DMS153 treated with DMSO at 0.1 percent for 48 hours (cell line): ENCODE results near the gene DNAJC3.
"Not testable (repeated sequence)": the region's sequence is repeated elsewhere in the genome, so short reads cannot be mapped to it uniquely, and the experiment has no call there.

ENCODE experiments used
- DNase-seq: peaks from one replicate; lab custom pipeline; 2025; ENCODE audit not compliant: unreplicated experiment; lab: John Stamatoyannopoulos, UW

The DNAJC3 gene

DNA sequence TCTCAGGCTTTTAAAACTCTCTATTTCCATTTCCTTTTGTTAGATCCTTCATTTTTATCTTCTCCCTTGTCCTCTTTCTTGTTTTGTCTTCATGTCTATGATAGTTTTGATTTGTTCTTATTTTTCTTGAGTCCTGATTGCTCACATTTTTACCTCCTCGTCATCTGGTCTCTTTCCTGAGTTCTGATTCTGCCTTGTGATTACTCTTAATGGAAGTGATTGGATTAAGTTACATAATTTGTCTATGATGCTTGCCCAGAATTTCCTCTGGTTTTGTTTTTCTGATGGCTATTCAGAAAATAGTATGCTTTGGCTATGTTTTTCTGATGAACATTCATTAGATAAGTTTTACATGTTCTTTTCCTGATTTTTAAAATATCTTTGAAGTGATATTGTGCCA is 102.6 kb downstream of the DNAJC3 start:
- DNase-seq = no peak

DNA sequence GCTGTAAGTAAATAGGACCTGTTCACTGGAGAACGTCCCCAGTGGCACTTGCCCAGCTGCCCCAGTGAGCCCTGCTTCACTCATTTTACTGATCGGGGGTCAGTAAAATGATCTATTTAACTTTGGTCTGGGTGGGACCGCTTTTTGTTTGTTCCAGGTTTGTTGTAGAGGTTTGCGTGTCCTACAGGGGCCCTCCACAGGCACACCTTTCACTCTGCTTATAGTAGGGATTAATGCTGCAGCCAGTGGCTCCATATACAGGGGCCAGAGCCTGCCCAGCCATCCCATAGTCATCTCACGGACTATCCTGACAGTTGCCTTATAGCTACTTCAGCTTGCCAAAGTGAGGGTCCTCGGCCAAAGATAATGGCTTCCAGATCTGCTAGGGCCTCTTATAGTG is 104.1 kb downstream of the DNAJC3 start:
- no peak for DNase-seq

DNA sequence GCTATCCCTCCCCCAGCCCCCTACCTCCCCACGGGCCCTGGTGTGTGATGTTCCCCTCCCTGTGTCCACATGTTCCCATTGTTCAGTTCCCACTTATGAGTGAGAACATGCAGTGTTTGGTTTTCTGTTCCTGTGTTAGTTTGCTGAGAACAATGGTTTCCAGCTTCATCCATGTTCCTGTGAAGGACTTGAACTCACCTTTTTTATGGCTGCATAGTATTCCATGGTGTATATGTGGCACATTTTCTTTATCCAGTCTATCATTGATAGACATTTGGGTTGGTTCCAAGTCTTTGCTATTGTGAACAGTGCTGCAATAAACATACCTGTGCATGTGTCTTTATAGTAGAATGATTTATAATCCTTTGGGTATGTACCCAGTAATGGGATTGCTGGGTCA is 105.0 kb downstream of the DNAJC3 start:
- DNase-seq = not testable (repeated sequence)

GRCh38 chr13:95783747-95784146 is 106.8 kb downstream of the DNAJC3 start:
- DNase-seq = no peak

DNA sequence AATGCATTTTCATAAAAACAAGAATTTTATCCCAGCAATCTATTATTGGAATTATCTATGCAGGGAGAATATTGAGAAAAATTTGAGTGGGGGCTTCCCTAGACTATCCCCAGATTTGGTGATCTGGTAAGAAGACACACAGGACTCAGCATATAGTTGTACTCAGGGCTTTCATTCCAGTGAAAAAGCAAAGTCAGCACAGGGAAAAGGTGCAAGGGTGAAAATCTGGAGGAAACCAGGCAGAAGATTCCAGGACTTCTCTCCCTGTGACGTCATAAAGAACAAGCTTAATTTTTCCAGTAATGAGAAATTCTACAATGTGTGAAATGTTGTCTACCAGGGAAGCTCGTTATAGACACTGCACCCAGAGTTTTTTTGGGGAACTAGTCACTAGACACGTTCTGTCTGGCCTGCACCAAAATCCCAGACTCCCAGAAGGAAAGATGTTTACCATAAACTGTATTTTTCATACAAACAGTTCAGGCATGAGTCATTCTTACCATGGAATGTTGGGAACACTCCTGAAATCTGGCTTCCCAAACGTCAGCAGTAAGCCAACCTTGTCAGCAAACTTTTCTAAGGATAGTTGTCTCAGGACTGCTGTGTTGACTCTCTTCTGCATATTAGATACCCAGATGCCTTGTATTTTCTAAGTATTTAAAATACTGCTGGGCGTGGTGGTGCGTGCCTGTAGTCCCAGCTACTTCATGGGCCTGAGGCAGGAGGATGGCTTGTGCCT is 107.4 kb downstream of the DNAJC3 start:
- no peak for DNase-seq

DNA sequence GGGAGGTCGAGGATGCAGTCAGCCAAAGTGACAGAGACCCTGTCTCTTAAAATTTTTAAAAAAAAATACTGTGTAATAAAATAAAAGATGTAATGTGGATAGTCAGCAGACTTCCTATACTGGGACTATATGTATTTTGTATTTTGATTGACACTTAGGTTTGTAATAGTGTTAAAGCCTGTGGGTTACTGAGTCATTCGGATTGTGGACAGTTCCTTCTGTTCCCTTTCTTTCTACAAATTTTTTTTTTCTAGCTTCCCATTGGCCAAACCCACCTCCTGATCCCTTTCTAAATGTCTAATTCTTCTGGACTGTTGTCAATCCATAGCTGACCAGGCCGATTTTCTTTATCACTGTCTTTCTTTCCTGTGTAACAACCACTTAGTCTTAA is 108.0 kb downstream of the DNAJC3 start:
- no peak for DNase-seq

DNA sequence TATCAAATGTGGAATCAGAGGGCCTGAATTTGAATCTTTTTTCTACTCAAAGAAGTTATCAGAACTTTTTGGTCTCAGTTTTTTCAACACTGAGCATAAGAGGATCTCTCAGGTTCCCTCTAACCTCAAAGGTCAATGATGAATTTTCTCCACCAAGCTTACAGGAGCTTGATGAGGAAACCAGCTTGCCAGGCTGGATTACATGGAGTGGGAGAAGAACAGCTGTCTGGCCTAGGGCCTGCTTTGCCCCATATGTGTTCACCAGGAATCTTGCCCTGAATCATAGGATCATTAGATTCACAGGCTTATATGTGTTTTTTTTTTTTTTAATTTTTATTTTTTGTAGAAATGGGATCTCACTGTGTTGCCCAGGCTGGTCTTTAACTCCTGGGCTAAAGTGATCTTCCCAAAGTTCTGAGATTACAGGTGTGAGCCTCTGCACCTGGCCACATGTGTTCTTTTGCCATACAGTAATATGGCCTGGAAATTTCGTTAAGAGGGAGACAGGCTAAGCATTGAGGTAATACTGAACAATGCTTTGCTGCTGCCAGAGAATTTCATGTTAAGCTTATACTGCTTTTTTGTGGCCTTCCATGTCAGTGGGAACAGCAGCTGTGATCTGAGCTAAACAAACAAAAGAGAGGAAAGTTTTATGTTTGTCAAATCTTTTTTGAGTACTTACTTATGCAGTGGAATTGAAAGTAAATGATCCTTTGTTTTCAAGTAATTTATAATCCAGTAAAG is 110.6 kb downstream of the DNAJC3 start:
- no peak for DNase-seq

GRCh38 chr13:95788100-95788463 is 111.1 kb downstream of the DNAJC3 start:
- DNase-seq = no peak

GRCh38 chr13:95789315-95789714 is 112.4 kb downstream of the DNAJC3 start:
- DNase-seq = not testable (repeated sequence)

GRCh38 chr13:95791084-95791722 is 114.3 kb downstream of the DNAJC3 start:
- DNase-seq = no peak

DNA sequence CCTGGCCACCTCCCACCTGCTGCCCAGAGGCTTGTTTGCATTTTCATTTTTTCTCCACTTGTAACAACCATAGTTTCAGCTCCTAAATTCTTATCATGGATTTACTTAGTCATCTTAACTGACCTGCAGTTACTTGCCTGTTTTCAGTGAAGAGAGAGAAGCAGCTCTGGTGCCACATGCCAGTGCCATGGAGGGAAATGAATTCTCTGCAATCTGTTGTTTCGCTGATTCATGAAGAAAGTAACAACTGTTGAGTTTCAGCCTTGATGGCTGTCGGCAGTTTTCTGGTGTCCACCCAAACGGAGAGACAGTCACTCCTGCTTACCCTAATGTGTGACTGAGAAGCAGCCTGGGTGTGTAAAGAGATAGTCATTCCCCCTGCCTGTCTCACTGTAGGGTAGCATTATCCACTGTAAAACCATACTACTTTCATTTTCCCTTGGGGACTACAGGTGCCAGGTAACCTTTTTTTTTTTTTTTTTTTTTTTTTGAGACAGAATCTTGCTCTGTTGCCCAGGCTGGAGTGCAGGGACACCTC is 116.1 kb downstream of the DNAJC3 start:
- no peak for DNase-seq

DNA sequence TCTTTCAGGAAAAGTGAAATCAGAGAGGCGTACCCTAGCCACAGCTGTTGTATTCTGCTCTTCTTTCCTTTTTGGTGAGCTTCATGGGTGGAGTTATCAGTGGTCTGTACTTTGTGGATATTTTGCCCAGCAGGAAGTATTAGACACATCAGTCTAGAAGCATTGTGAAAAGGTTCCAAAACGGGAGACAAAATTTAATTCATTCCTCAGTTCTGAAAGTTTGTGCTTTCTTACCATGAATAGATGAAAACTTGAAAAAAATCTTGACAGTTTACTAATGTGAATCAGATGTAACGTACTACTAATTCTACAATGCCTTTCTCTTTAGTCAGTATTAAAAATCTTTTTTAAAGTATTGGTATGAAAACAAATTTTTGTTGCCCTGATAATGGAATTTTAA is 116.8 kb downstream of the DNAJC3 start:
- no peak for DNase-seq

DNA sequence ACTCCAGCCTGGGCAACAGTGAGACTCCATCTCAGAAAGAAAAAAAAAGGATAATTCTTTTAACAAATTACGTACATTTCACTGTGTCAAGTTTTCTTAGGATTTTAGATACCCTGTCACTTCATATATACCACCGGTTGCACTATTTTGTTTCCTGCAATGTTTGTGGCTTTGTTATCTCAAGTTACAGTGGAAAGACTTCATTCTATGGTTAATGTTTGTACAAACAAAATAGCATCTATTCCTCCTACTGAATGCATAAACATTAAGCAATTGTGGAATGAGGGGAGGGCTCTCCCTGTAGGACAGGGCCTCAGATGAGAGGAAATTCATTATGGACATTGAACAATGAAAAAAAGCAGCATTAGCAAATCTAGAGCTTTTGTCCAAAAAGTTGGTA is 120.1 kb downstream of the DNAJC3 start:
- DNase-seq = no peak

DNA sequence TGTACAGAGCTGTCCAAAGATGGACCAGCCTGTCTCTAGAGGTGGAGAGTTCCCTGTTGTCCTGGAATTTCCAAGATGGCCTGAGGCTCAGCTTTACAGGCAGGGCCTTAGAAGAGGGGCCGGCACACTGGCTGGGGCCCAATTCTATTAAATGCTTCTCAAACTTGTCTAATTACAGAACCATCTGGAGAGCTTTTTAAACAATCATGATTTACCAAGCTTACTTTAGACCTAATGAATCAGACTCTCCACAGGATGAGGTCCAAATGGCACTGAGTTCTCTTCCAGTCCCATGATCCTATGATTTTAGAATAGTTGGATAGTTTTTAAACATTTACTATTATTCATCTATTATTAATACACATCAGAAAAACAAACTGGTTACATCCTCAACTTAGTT is 123.5 kb downstream of the DNAJC3 start:
- no peak for DNase-seq

- DNase-seq = no peak
These were observed 124.9 kb downstream of the DNAJC3 start for GRCh38 chr13:95801825-95802224.

DNA sequence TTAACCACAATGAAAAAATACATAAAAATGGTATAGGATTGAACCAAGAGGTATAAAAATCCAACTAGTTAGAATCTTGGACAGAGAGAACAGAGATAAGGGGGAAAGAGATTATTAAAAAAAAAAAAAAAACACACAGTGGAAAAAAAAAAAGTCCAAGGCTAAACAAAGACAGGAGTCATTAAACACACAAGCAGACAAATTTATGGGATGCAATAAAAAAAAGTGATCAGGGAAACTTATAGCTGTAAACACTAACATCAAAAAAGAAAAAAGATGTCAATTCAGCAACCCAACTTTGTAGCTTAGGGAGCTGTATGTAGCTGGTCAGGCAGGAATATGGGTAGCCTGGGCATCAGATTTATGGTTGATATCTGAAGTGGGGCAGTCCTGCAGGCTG is 129.0 kb downstream of the DNAJC3 start:
- DNase-seq = no peak

DNA sequence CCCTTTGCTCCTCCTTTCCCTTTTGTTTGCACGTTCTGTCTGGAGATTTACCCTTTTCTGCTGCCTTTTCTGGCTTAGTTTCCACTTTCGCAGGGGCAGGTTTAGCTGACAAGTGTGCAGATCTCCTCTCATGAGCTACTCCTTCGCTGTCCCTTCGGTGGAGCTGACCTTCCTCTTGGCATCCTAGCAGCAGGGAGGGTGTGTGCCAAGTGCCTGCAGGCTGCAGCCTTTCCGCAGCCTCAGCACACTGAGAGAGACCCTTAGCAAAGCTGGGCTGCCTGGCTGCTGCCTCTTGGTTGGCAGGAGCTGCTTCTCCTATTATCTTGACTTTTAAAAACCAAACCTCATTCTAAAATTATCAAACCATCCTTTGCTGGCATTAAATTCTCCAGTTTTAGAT is 132.5 kb downstream of the DNAJC3 start:
- DNase-seq = no peak

DNA sequence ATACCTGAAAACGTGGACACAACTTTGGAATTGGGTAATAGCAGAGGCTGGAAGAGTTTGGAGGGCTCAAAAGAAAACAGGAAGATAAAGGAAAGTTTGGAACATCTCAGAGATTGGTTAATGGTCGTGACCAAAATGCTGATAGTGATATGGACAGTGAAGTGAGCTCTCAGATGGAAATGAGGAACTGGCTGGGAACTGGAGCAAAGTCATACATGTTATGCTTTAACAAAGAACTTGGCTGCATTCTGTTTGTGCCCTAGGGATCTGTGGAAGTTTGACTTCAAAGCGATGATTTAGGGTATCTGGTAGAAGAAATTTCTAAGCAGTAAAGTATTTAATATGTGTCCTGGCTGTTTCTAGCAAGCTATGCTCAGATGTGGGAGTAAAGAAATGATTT is 136.2 kb downstream of the DNAJC3 start:
- DNase-seq = no peak

DNA sequence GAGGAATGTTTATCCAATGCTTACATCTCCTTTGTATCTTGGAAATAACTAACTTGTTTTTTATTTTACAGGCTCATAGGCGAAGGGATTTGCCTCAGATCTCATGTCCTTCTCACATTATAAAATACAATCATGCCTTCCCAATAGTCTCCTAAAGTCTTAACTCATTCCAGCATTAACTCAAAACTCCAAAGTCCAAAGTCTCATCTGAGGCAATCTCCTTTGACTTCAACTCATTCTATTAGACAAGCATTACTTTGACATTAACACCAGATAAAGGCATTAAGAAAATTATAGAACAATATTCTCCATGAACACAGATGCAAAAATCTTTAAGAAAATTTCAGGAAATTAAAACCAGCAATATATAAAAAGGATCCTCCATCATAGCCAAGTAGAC is 137.6 kb downstream of the DNAJC3 start:
- no peak for DNase-seq

DNA sequence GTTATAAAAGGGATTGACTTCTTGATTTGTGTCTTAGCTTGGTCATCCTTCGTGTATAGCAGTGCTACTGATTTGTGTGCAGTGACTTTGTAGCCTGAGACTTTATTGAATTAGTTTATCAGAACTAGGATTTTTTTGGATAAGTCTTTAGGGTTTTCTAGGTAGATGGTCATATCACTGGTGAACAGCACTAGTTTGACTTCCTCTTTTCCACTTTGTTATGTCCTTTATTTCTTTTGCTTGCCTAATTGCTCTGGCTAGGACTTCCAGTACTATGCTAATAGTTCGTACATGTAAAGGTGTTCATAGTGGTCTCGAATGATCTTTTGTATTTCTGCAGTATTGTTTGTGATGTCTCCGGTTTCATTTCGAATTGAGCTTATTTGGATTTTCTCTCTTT is 145.4 kb downstream of the DNAJC3 start:
- DNase-seq = no peak

- DNase-seq = no peak
These were observed 156.2 kb downstream of the DNAJC3 start for GRCh38 chr13:95833126-95833525.

- DNase-seq = no peak
These were observed 156.8 kb downstream of the DNAJC3 start for GRCh38 chr13:95833719-95834118.
